ENCODE measurements around the gene CFAP119.

DNA sequence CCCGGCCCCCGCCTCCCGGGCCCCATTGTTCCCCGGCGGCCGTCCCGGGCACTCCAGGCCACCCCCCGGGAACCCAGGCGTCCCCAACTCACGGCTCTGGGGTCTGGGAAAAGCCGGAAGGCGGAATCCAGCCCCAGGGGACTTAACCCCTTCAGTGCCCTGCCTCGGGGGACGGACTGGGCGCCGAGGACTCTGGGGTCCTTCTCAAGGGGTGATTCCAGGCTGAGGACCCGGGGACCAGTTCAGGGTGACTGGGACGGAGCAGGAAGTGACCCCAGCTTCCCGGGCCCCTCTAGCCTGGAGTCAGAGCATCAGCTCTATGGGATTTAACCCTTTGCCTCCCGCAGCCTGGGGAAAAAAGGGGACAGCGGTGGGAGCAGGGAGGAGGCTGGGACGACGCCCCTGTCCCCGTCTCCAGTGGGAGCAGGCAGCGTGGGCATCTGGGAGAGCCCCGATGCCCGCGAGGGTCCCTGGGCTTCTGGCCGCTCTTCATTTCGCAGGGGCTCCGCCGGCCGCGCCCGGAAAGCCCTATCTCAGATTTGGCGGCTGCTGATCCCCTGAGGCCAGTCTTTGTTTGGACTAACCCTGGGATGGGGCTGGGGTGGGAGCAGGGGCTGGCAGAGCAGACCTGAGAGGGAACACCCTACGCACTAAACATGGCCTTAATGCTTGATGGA, 25.2 kb upstream of the CFAP119 start, which contains the start of gene ZNF629:
- TF ChIP-seq, protein P1, sequence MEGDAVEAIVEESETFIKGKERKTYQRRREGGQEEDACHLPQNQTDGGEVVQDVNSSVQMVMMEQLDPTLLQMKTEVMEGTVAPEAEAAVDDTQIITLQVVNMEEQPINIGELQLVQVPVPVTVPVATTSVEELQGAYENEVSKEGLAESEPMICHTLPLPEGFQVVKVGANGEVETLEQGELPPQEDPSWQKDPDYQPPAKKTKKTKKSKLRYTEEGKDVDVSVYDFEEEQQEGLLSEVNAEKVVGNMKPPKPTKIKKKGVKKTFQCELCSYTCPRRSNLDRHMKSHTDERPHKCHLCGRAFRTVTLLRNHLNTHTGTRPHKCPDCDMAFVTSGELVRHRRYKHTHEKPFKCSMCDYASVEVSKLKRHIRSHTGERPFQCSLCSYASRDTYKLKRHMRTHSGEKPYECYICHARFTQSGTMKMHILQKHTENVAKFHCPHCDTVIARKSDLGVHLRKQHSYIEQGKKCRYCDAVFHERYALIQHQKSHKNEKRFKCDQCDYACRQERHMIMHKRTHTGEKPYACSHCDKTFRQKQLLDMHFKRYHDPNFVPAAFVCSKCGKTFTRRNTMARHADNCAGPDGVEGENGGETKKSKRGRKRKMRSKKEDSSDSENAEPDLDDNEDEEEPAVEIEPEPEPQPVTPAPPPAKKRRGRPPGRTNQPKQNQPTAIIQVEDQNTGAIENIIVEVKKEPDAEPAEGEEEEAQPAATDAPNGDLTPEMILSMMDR (IDR thresholded peaks at IDR 0.05) = peak in 1 of 4 experiments; percentile 20
- TF ChIP-seq POLR2AphosphoS5 (IDR thresholded peaks at IDR 0.05) = peak; percentile 69

Measured in prostate gland (tissue), 2 donors.